Muscle of back (tissue), 11 donors: ENCODE data around the gene ZCCHC8. TPM values are rescaled to one million over a fixed set of nuclear protein-coding genes. Genes with fewer than 3 reads are reported as not detected.
A peak's percentile ranks its signal among the peaks of the same experiment; 100 is the strongest.
"Not testable (repeated sequence)": the region's sequence is repeated elsewhere in the genome, so short reads cannot be mapped to it uniquely, and the experiment has no call there.

Source experiments
- DNase-seq, 3 donors: peaks; one replicate each; pipeline versions ENCODE4 v3.0.0 to v3.0.0-alpha.2; 2013
- polyA plus RNA-seq, 10 donors: library from polyadenylated mRNA; unstranded; fragments of 120-200 nt; gene quantifications; one replicate each; pipeline ENCODE4 v1.2.1, GENCODE V29; 2013; ENCODE audit not compliant: insufficient read length in 10 of 10

Gene ZCCHC8
- polyA plus RNA-seq, 10 donors = 17.7 to 38.3 (median 24.7) TPM

DNA sequence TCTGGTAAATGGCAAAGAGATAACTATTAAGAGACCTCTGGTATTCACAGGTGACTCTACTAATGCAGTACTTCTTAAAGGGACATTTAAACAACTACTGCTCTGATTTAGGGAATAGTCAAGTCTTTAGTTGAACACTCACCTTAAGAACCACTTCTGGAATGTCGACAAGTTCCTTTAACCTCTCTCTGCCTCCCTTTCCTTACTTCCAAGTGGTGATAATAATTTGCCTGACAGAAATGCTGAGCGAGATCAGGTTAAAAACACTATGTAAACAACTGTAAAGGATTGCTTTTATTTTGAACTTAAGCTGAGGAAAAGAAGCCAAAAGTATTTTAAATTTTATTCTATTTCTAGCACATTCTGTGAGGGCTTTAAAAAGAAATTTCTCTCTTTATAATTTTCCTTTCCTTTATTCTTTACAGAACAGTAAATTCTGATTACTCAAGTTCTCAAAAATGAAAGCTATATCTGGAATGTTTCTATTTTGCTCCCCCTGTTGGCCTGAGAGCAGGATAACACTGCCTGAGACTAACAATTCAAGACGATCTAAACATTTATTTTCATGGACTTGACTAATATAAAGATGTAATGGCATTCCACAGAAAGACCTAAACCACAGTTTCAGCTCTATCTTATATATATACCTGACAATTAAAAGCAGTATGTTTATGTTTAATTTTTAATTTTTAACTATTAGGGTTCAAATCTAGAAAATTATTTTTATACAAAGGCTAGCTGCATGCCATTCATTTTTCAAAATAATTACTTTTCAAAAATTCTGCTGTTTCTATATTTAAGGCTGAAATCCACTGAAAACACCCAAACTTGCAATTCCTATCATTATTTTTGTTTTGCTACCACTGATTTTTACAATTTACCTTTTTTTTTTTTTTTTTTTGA, 29.2 kb downstream of the ZCCHC8 start:
- DNase-seq = peak; percentile 65 to 74 (median 66)

DNA sequence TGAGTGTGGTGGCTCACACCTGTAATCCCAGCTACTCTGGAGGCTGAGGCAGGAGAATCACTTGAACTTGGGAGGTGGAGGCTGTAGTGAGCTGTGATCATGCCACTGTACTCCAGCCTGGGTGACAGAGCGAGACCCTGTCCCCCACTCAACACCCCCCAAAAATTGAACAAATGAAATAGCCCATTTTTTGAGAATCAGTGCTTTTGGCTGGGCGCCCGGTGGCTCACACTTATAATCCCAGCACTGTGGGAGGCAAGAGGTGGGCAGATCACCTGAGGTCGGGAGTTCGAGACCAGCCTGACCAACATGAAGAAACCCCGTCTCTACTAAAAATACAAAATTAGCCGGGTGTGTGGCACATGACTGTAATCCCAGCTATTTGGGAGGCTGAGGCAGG, 30.2 kb downstream of the ZCCHC8 start:
- DNase-seq = not testable (repeated sequence)

DNA sequence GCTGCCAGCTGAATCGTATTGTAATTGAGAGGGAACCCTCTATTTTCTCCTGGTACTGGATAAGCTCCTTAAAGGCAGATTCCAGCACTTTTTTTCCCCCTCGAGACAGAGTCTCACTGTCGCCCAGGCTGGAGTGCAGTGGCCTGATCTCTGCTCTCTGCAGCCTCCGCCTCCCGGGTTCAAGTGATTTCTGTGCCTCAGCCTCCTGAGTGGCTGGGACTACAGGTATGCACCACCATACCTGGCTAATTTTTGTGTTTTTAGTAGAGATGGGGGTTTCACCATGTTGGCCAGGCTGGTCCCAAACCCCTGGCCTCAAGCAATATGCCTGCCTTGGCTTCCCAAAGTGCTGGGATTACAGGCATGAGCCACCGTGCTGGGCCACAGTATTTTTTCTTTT, 30.9 kb downstream of the ZCCHC8 start:
- DNase-seq = not testable (repeated sequence)

DNA sequence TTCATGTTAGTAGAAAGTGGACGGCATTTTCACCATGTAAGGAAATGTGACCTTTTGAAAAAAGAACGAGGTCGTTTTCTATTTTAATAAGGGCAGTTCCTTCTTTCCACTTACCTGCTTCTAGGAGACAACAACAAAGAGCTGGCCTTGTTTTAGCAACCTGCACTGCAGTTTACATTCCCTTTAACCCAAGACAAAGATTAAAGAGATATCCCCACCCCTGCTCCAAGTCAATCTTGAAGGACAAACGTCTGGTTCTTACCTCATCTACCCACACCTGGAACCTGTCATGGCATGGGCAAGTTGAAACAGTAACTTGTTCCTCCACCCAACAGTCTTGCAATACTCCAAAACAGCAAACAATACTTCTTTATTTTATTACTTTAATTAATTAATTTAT, 32.7 kb downstream of the ZCCHC8 start:
- DNase-seq = no peak

DNA sequence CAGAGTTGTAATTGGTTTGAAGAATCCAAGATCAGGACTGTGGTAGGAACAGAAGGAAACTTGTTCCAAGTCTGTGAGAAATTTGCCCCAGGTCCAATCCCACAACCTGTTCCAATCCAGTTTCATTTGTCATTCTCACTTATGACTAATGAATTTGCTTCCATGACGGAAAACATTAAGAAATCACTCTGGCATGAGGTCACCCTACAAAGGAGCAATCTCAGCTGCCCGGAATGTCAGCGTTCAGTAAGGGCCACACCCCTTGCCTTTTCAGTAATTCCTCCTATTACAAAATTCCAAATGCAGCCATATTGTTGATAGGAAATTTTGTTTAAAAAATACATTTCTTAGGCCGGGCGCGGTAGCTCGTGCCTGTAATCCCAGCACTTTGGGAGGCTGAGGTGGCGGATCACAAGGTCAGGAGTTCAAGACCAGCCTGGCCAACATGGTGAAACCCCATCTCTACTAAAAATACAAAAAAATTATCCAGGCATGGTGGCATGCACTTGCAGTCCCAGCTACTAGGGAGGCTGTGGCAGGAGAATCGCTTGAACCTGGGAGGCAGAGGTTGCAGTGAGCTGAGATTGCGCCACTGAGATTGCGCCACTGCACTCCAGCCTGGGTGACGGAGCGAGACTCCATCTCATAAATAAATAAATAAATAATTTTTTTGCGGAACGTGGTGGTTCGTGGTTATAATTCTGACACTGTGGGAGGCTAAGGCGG, 36.3 kb downstream of the ZCCHC8 start:
- DNase-seq = peak in 2 of 3 donors; percentile 46 to 79

DNA sequence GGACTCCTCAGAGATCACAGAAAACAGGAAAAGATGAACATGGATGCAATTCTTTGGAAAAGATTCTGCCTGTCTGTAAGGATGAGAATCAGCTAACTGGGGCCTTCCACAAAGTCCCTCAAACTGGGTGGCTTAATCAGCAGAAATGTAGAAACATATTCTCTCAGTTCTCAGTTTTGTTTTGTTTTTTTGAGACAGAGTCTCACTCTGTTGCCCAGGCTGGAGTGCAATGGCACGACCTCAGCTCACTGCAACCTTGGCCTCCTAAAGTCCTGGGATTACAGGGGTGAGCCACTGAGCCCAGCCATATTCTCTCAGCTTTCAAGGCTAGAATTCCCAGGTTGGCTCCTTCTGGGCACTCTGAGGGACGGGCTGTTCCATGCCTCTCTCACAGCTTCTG, 40.1 kb downstream of the ZCCHC8 start:
- no peak for DNase-seq

DNA sequence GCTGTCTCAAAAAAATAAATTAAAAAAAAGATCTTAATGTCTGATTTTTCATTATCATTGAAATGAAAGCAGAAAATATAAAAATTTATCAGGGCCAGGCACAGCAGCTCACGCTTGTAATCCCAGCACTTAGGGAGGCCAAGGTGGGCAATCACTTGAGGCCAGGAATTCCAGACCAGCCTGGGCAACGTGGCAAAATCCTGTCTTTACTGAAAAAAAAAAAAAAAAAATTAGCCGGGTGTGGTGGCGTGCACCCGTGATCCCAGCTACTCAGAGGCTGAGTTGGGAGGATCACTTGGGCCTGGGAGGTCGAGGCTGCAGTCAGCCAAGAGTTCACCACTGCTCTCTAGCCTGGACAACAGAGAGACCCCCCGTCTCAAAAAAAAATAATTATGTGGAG, 40.7 kb downstream of the ZCCHC8 start:
- no peak for DNase-seq

DNA sequence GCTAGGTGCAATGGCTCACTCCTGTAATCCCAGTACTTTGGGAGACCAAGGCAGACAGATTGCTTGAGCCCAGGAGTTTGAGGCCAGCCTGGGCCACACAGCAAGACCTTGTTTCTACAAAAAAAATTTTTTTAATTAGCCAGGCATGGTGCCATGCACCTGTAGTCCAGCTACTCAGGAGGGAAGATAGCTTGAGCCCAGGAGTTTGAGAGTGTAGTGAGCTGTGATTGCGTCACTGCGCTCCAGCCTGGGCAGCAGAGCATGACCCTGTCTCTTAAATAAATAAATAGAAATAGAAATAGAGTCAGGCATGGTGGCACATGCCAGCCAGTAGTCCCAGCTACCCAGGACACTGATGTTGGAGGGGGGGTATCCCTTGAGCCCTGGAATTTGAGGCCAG, 41.5 kb downstream of the ZCCHC8 start:
- DNase-seq = no peak

DNA sequence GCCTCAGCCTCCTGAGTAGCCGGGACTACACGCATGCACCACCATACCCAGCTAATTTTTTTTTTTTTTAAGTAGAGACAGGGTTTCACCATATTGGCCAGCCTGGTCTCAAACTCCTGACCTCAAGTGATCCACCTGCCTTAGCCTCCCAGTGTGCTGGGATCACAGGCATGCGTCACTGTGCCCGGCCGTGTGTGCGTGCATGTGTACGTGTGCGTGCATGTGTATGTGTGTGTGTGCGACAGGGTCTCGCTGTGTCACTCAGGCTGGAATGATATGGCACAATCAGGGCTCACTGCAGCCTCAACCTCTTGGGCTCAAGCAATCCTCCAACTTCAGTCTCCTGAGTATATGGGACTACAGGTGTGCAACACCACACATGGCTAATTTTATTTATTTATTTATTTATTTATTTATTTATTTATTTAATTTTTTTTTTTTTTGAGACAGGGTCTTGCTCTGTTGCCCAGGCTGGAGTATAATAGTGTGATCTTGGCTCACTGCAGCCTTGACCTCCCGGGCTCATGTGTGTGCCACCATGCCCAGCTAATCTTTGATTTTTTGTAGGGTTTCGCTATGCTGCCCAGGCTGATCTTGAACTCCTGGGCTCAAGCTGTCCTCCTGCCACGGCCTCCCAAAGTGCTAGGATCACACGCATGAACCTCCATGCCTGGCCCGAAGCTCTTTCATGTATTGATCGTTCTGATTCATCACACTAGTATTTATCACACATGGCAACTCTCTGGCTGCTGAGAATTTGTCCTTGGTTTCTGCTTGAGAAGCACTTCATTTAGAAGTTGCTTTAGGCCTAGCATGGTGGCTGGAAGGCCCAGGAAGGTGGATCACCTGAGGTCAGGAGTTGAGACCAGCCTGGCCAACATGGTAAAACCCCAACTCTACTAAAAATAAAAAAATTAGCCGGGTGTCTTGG, 42.4 kb downstream of the ZCCHC8 start:
- no peak for DNase-seq

DNA sequence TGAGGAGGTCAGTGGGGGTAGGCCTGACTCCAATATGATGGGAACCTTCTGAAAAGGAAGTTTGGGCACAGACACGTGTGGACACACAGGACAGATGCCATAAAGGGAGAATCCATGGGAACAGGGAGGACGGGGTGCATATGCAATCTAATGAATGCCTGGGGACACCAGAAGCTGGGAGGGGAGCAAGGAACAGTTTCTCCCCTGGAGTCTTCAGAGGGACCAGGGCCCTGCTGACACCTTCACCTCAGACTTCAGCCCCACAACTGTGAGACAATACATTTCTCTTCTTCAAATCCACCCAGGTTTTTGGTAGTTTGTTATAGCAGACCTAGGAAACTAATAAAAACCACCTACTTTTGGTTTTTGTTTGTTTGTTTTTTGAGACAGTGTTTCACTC, 43.1 kb downstream of the ZCCHC8 start:
- DNase-seq = no peak

DNA sequence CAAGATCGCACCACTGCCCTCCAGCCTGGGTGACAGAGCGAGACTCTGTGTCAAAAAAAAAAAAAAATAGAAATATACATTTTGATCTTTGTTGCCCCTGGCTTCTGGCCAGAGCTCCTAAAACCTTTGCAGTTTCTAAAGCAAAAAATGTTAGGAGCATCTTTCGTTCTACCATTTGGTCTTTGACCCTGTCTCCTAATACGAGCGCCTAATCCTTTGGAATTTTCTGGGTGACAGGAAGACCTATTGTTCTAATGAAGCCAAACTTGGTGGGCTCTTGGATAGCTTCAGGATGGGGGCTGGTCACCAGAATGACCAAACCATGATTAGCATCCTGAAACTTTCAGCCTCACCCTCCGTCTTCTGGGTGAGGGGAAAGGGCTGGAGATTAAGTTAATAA, 46.0 kb downstream of the ZCCHC8 start:
- DNase-seq = no peak

DNA sequence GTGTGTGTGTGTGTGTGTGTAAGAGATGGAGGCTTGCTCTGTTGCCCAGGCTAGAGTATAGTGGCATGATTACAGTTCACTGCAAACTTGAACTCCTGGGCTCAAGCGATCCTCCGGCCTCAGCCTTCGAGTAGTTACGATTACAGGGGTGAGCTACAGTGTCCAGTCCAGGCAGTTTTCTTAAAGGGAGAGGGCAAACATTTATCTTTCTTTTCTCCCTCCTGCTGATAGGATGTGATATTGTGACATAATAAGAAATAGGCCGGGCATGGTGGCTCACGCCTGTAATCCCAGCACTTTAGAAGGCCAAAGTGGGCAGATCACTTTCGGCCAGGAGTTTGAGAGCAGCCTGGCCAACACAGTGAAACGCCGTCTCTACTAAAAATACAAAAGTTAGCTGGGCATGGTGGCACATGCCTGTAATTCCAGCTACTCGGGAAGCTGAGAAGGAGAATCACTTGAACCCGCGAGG, 46.4 kb downstream of the ZCCHC8 start:
- no peak for DNase-seq

DNA sequence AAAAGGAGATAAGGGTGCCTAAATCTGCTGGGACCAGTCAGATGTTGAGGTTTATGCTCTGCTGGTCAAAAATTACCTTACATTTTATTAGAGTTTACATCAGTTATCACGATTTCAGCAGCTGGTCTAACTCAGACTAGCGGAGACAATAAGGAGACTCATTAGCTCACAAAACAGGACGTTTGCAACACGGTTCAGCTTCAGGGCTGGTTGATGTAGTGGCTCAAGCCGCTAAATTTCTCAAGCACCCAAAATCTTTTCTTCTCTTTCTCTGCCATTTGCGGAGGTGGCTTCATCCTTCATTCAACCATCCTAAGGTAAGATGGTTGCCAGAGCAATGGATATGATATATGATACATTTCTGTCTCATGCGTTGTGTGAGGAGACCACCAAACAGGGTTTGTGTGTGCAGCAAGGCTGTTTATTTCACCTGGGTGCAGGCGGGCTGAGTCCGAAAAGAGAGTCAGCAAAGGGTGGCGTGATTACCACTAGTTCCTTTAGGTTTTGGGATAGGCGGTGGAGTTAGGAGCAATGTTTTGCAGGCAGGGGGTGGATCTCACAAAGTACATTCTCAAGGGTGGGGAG, 47.9 kb downstream of the ZCCHC8 start:
- no peak for DNase-seq

DNA sequence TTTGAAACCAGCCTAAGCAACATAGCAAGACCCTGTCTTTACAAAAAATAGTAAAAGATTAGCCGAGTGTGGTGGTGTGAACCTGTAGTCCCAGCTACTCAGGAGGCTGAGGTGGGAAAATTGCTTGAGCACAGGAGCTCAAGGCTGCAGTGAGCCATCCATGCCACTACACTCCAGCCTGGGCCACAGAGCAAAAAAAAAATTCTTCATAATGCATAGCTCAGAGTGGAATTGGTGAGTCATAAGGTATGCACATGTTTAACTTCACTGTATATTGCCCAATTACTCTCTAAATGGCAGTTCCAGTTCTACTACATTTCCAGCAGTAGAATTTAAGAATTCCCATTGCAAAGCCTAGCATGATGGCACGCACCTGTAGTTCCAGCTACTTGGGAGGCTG, 51.4 kb downstream of the ZCCHC8 start:
- DNase-seq = peak in 1 of 3 donors; percentile 76

DNA sequence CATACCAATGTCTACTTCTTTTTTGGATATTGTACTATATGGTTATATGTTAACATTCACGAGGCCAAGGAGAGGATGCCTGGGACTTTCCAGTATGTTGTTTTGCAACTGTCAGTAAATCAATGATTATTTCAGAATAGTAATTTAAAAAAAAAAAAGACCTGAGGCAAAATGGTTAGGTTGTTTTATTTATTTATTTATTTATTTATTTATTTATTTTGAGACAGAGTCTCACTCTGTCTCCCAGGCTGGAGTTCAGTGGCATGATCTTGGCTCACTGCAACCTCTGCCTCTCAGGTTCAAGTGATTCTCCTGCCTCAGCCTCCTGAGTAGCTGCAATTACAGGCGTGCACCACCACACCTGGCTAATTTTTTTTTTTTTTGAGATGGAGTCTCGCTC, 52.9 kb downstream of the ZCCHC8 start:
- not testable (repeated sequence) for DNase-seq

DNA sequence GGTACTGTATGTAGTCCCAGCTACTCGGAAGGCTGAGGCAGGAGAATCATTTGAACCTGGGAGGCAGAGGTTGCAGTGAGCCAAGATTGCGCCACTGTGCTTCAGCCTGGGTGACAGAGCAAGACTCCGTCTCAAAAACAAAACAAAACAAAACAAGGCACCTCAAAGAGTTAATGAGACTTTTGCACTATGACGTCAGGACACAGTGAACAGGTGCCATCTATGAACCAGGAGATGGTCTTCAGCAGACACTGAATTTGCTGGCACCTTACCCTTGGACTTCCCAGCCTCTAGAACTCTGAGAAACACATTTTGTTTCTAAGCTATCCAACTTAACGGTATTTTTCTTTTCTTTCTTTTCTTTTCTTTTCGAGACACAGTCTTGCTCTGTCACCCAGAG, 54.3 kb downstream of the ZCCHC8 start:
- not testable (repeated sequence) for DNase-seq

DNA sequence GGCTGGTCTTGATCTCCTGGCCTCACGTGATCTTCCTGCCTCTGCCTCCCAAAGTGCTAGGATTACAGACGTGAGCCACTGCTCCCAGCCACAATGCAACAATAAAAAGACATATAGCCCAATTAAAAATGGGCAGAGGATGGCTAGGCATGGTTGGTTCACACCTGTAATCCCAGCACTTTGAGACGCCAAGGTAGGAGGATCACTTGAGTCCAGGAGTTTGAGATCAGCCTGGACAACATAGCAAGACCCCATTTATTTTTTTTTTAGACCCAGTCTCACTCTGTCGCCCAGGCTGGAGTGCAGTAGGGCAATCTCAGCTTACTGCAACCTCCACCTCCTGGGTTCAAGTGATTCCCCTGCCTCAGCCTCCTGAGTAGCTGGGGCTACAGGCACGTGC, 56.7 kb downstream of the ZCCHC8 start:
- not testable (repeated sequence) for DNase-seq

DNA sequence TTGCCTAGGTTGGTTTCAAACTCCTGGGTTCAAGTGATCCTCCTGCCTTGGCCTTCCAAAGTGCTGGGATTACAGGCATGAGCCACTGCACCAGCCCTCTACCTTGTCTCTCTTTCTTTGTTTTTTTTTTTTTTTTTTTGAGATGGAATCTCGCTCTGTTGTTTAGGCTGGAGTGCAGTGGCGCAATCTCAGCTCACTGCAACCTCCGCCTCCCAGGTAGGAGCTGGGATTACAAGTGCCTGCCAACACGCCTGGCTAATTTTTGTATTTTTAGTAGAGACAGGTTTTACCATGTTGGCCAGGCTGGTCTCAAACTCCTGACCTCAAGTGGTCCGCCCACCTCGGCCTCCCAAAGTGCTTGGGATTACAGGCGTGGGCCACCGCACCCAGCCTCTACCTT, 61.9 kb downstream of the ZCCHC8 start:
- DNase-seq = not testable (repeated sequence)

DNA sequence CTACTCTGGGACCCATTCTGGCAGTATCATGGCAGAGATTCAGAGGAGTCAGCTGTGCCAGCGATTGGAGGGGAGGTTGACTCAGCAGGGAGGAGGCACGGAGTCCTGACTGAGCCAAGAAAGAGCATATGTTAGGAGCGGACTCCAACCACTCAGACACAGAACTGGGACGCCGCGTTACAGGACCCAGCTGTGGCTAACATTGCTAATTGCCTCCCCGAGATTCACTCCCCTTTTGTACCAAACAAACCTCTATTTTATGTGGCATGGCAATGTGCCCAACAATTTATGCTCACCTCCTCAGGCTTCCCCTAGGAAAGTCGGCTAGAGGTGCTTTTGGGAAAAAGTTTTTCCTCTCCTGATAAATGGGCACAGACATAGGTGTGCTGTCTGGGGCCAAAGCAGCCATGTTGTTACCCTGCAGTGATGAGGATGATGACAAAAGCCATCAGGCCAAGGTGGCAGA, 63.0 kb downstream of the ZCCHC8 start:
- peak in 2 of 3 donors; percentile 44 to 48 for DNase-seq

DNA sequence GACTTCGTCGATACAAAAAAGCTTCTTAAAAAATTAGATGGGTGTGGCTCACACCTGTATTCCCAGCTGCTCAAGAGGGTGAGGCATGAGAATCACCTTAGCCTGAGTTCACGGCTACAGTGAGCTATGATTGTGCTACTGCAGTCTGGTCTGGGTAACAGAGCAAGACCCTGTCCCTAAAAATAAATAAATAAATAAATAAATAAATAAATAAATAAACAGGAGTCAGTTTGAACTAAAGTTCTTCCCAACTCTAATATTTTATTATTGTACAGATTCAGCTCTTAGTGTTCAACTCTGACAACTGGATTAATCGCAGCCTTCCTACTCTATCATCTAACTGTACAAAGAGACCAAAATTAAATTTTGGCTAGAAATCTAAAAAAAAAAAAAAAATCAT, 65.5 kb downstream of the ZCCHC8 start:
- no peak for DNase-seq

DNA sequence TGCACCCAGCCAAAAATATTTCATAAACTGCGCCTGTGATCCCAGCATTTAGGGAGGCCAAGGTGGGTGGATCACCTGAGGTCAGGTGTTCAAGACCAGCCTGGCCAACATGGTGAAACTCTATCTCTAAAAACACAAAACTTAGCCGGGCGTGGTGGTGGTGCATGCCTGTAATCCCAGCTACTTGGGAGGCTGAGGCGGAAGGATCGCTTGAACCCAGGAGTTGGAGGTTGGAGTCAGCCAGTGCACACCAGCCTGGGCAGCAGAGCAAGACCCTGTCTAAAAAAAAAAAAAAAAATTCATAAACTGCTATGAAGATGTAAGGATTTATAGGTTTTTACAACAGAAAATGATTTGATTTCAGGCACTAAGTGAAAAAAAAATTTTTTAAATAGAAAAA, 71.7 kb downstream of the ZCCHC8 start:
- DNase-seq = not testable (repeated sequence)
